Esophagus muscularis mucosa (tissue), 4 donors: ENCODE results near the gene SCCPDH. TPM values are rescaled to one million over a fixed set of nuclear protein-coding genes. Genes with fewer than 3 reads are reported as not detected.
"Not testable (repeated sequence)": the region's sequence is repeated elsewhere in the genome, so short reads cannot be mapped to it uniquely, and the experiment has no call there.

Experiments
- DNase-seq: peaks from one replicate; pipeline ENCODE4 v3.0.0-alpha.2; 2017; ENCODE audit errors: extremely low spot score
- H3K27ac ChIP-seq, 4 donors: fragments of 200-600 bp; sonication (generic); replicated peaks in 1 of 4; 1 replicate in 3 of 4; 2 replicates in 1 of 4; pipeline ENCODE4 v1.5.1; 2016 to 2019; ENCODE audit warnings: mild to moderate bottlenecking in 1 of 4
- H3K27me3 ChIP-seq, 4 donors: fragments of 200-600 bp; sonication (generic); one replicate each; pipeline versions ENCODE4 v1.5.1 to v1.6.0; 2016 to 2019
- H3K36me3 ChIP-seq, 4 donors: fragments of 200-600 bp; sonication (generic); one replicate each; pipeline ENCODE4 v1.5.1; 2016 to 2019
- H3K4me1 ChIP-seq, 4 donors: fragments of 200-600 bp; sonication (generic); one replicate each; pipeline ENCODE4 v1.5.1; 2016 to 2019
- H3K4me3 ChIP-seq, 4 donors: fragments of 200-600 bp; sonication (generic); 1 replicate in 2 of 4; 2 replicates in 2 of 4; pipeline ENCODE4 v1.5.1; 2016 to 2019; ENCODE audit warnings: mild to moderate bottlenecking in 4 of 4, moderate library complexity in 1 of 4
- H3K9me3 ChIP-seq, 4 donors: fragments of 200-600 bp; sonication (generic); 1 replicate in 3 of 4; 2 replicates in 1 of 4; pipeline ENCODE4 v1.5.1; 2016 to 2019
- EP300 ChIP-seq: sonication (generic); formaldehyde crosslinking; IDR thresholded peaks from one replicate; pipeline ENCODE4 v1.6.1; 2017; ENCODE audit warnings: antibody characterized with exemption
- POLR2A ChIP-seq: fragments of 450-650 bp; IDR thresholded peaks from one replicate; pipeline ENCODE4 v1.6.1; 2017; ENCODE audit warnings: antibody characterized with exemption, moderate library complexity, mild to moderate bottlenecking, low read depth
- POLR2AphosphoS5 ChIP-seq, 2 donors: sonication (generic); formaldehyde crosslinking; IDR thresholded peaks; one replicate each; pipeline ENCODE4 v1.6.1; 2017; ENCODE audit warnings: antibody characterized with exemption in 2 of 2
- WGBS: methylation state at CpG from one replicate; pipeline ENCODE4 v1.1.5; 2018; 5-methylcytosine and 5-hydroxymethylcytosine counted together
- intact Hi-C: fragments of 100-400 bp; cut with DNase I; formaldehyde crosslinking; loops from one replicate; pipeline ENCODE4 v1.15.1; 2023
- small RNA-seq, 3 donors: library from RNA; depleted of rRNA; stranded (forward); fragments of <200 nt; gene quantifications; one replicate each; pipeline ENCODE3, GENCODE V24; 2016
- total RNA-seq, 4 donors: library from RNA; depleted of rRNA; stranded (reverse); fragments of >200 nt; gene quantifications; one replicate each; pipeline versions ENCODE4 v1.1.0 to v1.2.1, GENCODE V29; 2016
- TF ChIP-seq, protein P1 (sequence below), 3 experiments: fragments of 200-600 bp in 2 of 3; fragments of 450-650 bp in 1 of 3; sonication (generic) in 2 of 3; IDR thresholded peaks; one replicate each; pipeline ENCODE4 v1.5.1; 2017 to 2019; ENCODE audit warnings: antibody characterized with exemption in 3 of 3, mild to moderate bottlenecking in 2 of 3, moderate library complexity in 1 of 3

SCCPDH gene
- total RNA-seq, 4 donors from 2014 or later, result 19.4 to 25.5 (median 23.8) TPM

DNA sequence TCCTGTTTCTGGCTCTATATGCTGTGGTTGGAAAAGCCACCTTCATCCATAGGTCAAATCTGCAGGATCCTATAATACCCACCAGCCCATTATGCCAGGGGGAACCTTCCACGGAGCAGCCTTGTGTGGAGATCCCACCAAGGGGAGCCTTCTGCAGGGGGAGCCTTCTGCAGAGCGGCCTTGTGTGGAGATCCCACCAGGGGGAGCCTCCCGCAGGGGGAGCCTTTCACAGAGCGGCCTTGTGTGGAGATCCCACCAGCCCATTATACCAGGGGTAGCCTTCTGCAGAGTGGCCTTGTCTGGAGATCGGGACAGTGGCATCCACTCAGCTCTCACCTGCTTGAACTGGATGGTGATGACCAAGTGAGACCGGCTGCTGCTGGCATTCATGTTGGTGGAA is 85.3 kb downstream of the SCCPDH start:
- TF ChIP-seq POLR2AphosphoS5 (IDR thresholded peaks at IDR 0.05) (no peak), POLR2A (no peak)
- H3K36me3 ChIP-seq, result no peaks in the 10 kb centered on the region
- no peak overlapping the region for H3K4me3 ChIP-seq
- no peak for DNase-seq
- intact Hi-C loops, result no loop called here
- WGBS, result 92% methylated on average over 3 of the region's 6 CpGs
- no peak overlapping the region for H3K27ac ChIP-seq
- no peaks in the 10 kb centered on the region for H3K9me3 ChIP-seq
- no peaks in the 10 kb centered on the region for H3K4me1 ChIP-seq
- no peaks in the 10 kb centered on the region for H3K27me3 ChIP-seq

DNA sequence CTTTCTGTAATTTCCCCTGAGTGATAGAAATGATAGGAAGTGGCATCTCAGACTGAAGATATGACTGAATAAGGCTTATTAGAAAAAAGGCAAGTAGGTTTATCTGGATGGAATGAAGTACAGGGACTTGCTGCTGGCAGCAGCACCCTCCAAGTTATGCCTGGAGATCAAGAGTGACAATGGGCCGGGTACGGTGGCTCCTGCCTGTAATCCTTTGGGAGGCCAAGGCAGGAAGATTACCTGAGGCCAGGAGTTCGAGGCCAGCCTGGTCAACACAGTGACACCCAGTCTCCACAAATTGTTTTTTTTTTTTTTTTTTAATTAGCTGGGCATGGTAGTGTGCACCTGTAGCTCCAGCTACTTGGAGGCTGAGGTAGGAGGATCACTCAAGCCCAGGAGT is 87.8 kb downstream of the SCCPDH start:
- H3K9me3 ChIP-seq, result no peaks in the 10 kb centered on the region
- H3K27ac ChIP-seq, result no peak overlapping the region
- no peak for TF ChIP-seq EP300
- no peak for TF ChIP-seq POLR2AphosphoS5 (IDR thresholded peaks at IDR 0.05)
- TF ChIP-seq, protein P1, sequence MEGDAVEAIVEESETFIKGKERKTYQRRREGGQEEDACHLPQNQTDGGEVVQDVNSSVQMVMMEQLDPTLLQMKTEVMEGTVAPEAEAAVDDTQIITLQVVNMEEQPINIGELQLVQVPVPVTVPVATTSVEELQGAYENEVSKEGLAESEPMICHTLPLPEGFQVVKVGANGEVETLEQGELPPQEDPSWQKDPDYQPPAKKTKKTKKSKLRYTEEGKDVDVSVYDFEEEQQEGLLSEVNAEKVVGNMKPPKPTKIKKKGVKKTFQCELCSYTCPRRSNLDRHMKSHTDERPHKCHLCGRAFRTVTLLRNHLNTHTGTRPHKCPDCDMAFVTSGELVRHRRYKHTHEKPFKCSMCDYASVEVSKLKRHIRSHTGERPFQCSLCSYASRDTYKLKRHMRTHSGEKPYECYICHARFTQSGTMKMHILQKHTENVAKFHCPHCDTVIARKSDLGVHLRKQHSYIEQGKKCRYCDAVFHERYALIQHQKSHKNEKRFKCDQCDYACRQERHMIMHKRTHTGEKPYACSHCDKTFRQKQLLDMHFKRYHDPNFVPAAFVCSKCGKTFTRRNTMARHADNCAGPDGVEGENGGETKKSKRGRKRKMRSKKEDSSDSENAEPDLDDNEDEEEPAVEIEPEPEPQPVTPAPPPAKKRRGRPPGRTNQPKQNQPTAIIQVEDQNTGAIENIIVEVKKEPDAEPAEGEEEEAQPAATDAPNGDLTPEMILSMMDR (IDR thresholded peaks at IDR 0.05), result no peak
- TF ChIP-seq POLR2A, result no peak
- H3K4me1 ChIP-seq, result no peaks in the 10 kb centered on the region
- H3K27me3 ChIP-seq, result peaks cover 0 to 4% (median 0%) of the 10 kb centered on the region in 4 donors
- intact Hi-C loops, result no loop called here
- DNase-seq, result no peak
- no peaks in the 10 kb centered on the region for H3K36me3 ChIP-seq
- WGBS, result 87% methylated on average over 3 of the region's 3 CpGs
- H3K4me3 ChIP-seq, result no peak overlapping the region

DNA sequence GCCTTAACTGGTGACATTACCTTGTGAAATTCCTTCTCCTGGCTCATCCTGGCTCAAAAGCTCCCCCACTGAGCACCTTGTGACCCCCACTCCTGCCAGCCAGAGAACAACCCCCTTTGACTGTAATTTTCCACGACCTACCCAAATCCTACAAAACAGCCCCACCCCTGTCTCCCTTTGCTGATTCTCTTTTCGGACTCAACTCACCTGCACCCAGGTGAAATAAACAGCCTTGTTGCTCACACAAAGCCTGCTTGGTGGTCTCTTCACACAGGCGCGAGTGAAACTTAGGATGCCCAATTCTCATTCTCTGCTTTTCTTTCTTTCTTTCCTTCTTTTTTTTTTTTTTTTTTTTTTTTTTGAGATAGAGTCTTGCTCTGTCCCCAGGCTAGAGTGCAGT is 89.1 kb downstream of the SCCPDH start:
- DNase-seq, H3K4me1 ChIP-seq, H3K27ac ChIP-seq, H3K36me3 ChIP-seq, intact Hi-C loops, H3K27me3 ChIP-seq, H3K9me3 ChIP-seq, H3K4me3 ChIP-seq: not testable (repeated sequence)
- WGBS, result 84% methylated on average over 4 of the region's 4 CpGs

- DNase-seq, result peak; percentile 60
- TF ChIP-seq POLR2A (no peak), EP300 (no peak), POLR2AphosphoS5 (IDR thresholded peaks at IDR 0.05) (no peak)
- TF ChIP-seq, protein P1 (IDR thresholded peaks at IDR 0.05), result no peak
- Histone ChIP-seq H3K4me1 (no peaks in the 10 kb centered on the region), H3K4me3 (no peak overlapping the region), H3K36me3 (no peaks in the 10 kb centered on the region), H3K27me3 (peaks cover 0 to 4% (median 0%) of the 10 kb centered on the region in 4 donors), H3K9me3 (no peaks in the 10 kb centered on the region), H3K27ac (no peak overlapping the region)
- intact Hi-C loops, result no loop called here
- 89% methylated on average over 13 of the region's 13 CpGs for WGBS
Measured at GRCh38 chr1:246814890-246815289, 90.7 kb downstream of the SCCPDH start.

- TF ChIP-seq EP300, result no peak
- TF ChIP-seq POLR2AphosphoS5 (IDR thresholded peaks at IDR 0.05), result no peak
- no peak for TF ChIP-seq POLR2A
- TF ChIP-seq, protein P1 (IDR thresholded peaks at IDR 0.05), result no peak
- WGBS, result 75% methylated on average over 11 of the region's 11 CpGs
- H3K36me3 ChIP-seq, result no peaks in the 10 kb centered on the region
- DNase-seq, result peak; percentile 45
- intact Hi-C loops, result no loop called here
- no peak overlapping the region for H3K27ac ChIP-seq
- H3K27me3 ChIP-seq, result peaks cover 0 to 4% (median 0%) of the 10 kb centered on the region in 4 donors
- H3K4me3 ChIP-seq, result no peak overlapping the region
- H3K9me3 ChIP-seq, result no peaks in the 10 kb centered on the region
- no peaks in the 10 kb centered on the region for H3K4me1 ChIP-seq
Measured at GRCh38 chr1:246815693-246816270, 91.6 kb downstream of the SCCPDH start.

Small RNA genes lying within 50 kb of the gene (small RNA-seq; reads per million reads assigned to genes)
- gene AC113174.1, result 0 reads per million in 3 donors

Other genes with a start within 250 kb of the SCCPDH start
- 10 to 100 TPM; 12.0 to 15.0 (median 13.2) TPM for gene SMYD3, start 217.1 kb upstream of the SCCPDH start, total RNA-seq
- 10 to 100 TPM in 2 of 4 donors, 1 to 10 TPM in 2; 9.1 to 12.9 (median 11.4) TPM for gene TFB2M, start 158.1 kb upstream of the SCCPDH start, total RNA-seq
- gene CNST, start 158.0 kb upstream of the SCCPDH start, total RNA-seq, result 10 to 100 TPM; 55.4 to 74.7 (median 61.9) TPM
- 10 to 100 TPM; 30.7 to 45.3 (median 42.0) TPM for gene AHCTF1, start 207.5 kb downstream of the SCCPDH start, total RNA-seq